HCT116 (cell line): Measurements from ENCODE around the gene NRAP. TPM values are rescaled to one million over a fixed set of nuclear protein-coding genes. Genes with fewer than 3 reads are reported as not detected.

Source experiments
- ATAC-seq: fragments of 200-7000 bp; cut with Tn5 transposase; 2 replicates; pipeline ENCODE4 v1.9.1; 2020; ENCODE audit warnings: mild to moderate bottlenecking, moderate library complexity
- BruUV-seq: library from RNA; stranded (reverse); fragments of 400-500 nt; replicated peaks from 2 replicates; lab custom pipeline; 2021; lab: Mats Ljungman, UMichigan
- CTCF ChIA-PET: fragments of 300-600 bp; sonication (Branson Sonifier 250); formaldehyde crosslinking; loops from one replicate; lab custom pipeline; 2021; ENCODE audit warnings: antibody characterized with exemption; lab: Charles Lee
- POLR2A ChIA-PET: fragments of 300-600, 350-600 bp; sonication (Branson Sonifier 250); formaldehyde crosslinking; loops from one replicate; lab custom pipeline; 2021; ENCODE audit warnings: antibody characterized with exemption; lab: Charles Lee
- RAD21 ChIA-PET, 2 experiments: fragments of 300-600 bp; sonication (Branson Sonifier 250); formaldehyde crosslinking; loops; one replicate each; lab custom pipeline; 2023; ENCODE audit warnings: low total read pairs in 2 of 2; ENCODE audit not compliant: uncharacterized antibody in 2 of 2, unreplicated experiment in 2 of 2, low non-redundant PET in 1 of 2; lab: Charles Lee
- DNase-seq: peaks from one replicate; pipeline ENCODE4 v3.0.0-alpha.2; 2010; ENCODE audit warnings: low read depth, low spot score
- H2AFZ ChIP-seq: fragments of 200-600 bp; shearing (Covaris generic), sonication (generic); 2 replicates; pipeline ENCODE4 v1.6.1; 2017; ENCODE audit warnings: low read depth, mixed run types, mixed read lengths, antibody characterized with exemption, low read length; ENCODE audit not compliant: poor library complexity, severe bottlenecking
- H3K27ac ChIP-seq: 2 replicates; pipeline ENCODE4 v1.5.1; 2012; ENCODE audit warnings: low read depth, low read length
- H3K27me3 ChIP-seq: fragments of 200-600 bp; sonication (generic); 2 replicates; pipeline ENCODE4 v1.6.1; 2016; ENCODE audit warnings: mixed run types, low read length, mixed read lengths; ENCODE audit not compliant: insufficient read depth
- H3K36me3 ChIP-seq, 2 experiments: fragments of 200-500 bp in 1 of 2; fragments of 200-600 bp in 1 of 2; sonication (Bioruptor generic) in 1 of 2; sonication (generic) in 1 of 2; 2 replicates each; pipeline versions ENCODE4 v1.5.1 to v1.6.1; 2014 to 2016; ENCODE audit warnings: low read length in 2 of 2, inconsistent platforms in 1 of 2, mixed read lengths in 1 of 2, mixed run types in 1 of 2; ENCODE audit not compliant: insufficient read depth in 2 of 2, control insufficient read depth in 1 of 2
- H3K4me1 ChIP-seq, 2 experiments: fragments of 200-600 bp in 1 of 2; sonication (generic) in 1 of 2; 2 replicates each; pipeline versions ENCODE4 v1.5.1 to v1.6.1; 2012 to 2017; ENCODE audit warnings: low read length in 2 of 2, inconsistent platforms in 1 of 2, mild to moderate bottlenecking in 1 of 2, mixed read lengths in 1 of 2, mixed run types in 1 of 2, moderate library complexity in 1 of 2; ENCODE audit not compliant: insufficient read depth in 2 of 2, control insufficient read depth in 1 of 2
- H3K4me2 ChIP-seq: fragments of 200-600 bp; sonication (generic); 2 replicates; pipeline ENCODE4 v1.6.1; 2017; ENCODE audit warnings: mixed run types, low read length, mixed read lengths
- H3K4me3 ChIP-seq, 2 experiments: fragments of 200-600 bp in 1 of 2; sonication (generic) in 1 of 2; replicated peaks in 1 of 2; 2 replicates each; pipeline ENCODE4 v1.5.1; 2011 to 2016; ENCODE audit warnings: low read length in 2 of 2, control low read depth in 1 of 2, low read depth in 1 of 2, mild to moderate bottlenecking in 1 of 2, mixed read lengths in 1 of 2, mixed run types in 1 of 2
- H3K79me2 ChIP-seq: fragments of 200-600 bp; sonication (generic); 2 replicates; pipeline ENCODE4 v1.6.1; 2017; ENCODE audit warnings: mild to moderate bottlenecking, mixed run types, low read length, moderate library complexity, mixed read lengths; ENCODE audit not compliant: insufficient read depth
- H3K9ac ChIP-seq: fragments of 200-600 bp; sonication (generic); 2 replicates; pipeline ENCODE4 v1.6.1; 2016; ENCODE audit warnings: low read length, mixed read lengths
- H3K9me2 ChIP-seq: fragments of 200-600 bp; sonication (generic), shearing (Covaris generic); 2 replicates; pipeline ENCODE4 v1.6.1; 2017; ENCODE audit warnings: mixed run types, mild to moderate bottlenecking, moderate library complexity; ENCODE audit not compliant: insufficient read depth
- H3K9me3 ChIP-seq, 2 experiments: fragments of 200-500 bp in 1 of 2; fragments of 200-600 bp in 1 of 2; sonication (Bioruptor generic) in 1 of 2; sonication (generic) in 1 of 2; 2 replicates each; pipeline ENCODE4 v1.6.1; 2014 to 2017; ENCODE audit warnings: low read length in 2 of 2, mixed read lengths in 2 of 2, inconsistent platforms in 1 of 2, low read depth in 1 of 2, mild to moderate bottlenecking in 1 of 2, mixed run types in 1 of 2, moderate library complexity in 1 of 2; ENCODE audit not compliant: control insufficient read depth in 1 of 2, insufficient read depth in 1 of 2
- H4K20me1 ChIP-seq: fragments of 200-600 bp; sonication (generic), shearing (Covaris generic); 2 replicates; pipeline ENCODE4 v1.6.1; 2017; ENCODE audit warnings: mixed run types, mild to moderate bottlenecking, moderate library complexity; ENCODE audit not compliant: insufficient read depth
- CBX3 ChIP-seq: IDR thresholded peaks from 2 replicates; pipeline ENCODE4 v1.6.1; 2012; ENCODE audit warnings: low read depth
- CEBPB ChIP-seq: IDR thresholded peaks from 2 replicates; pipeline ENCODE4 v1.6.1; 2012; ENCODE audit warnings: low read depth
- CTCF ChIP-seq, 3 experiments: fragments of 200-600 bp in 1 of 3; sonication (generic) in 1 of 3; IDR thresholded peaks in 2 of 3; conservative IDR thresholded peaks in 1 of 3; 2 replicates each; pipeline ENCODE4 v1.5.1; 2012 to 2017; ENCODE audit warnings: low read depth in 2 of 3, low read length in 2 of 3, antibody characterized with exemption in 1 of 3, borderline replicate concordance in 1 of 3, control low read depth in 1 of 3, mild to moderate bottlenecking in 1 of 3, mixed read lengths in 1 of 3, mixed run types in 1 of 3, moderate library complexity in 1 of 3; ENCODE audit not compliant: insufficient read depth in 1 of 3
- ELF1 ChIP-seq: IDR thresholded peaks from 2 replicates; pipeline ENCODE4 v1.6.1; 2012; ENCODE audit warnings: low read depth, borderline replicate concordance
- EZH2phosphoT487 ChIP-seq: fragments of 200-600 bp; IDR thresholded peaks from 2 replicates; pipeline ENCODE4 v1.6.1; 2018; ENCODE audit warnings: antibody characterized with exemption, borderline replicate concordance
- MAX ChIP-seq: IDR thresholded peaks from 2 replicates; pipeline ENCODE4 v1.6.1; 2012
- POLR2AphosphoS5 ChIP-seq: IDR thresholded peaks from 2 replicates; pipeline ENCODE4 v1.6.1; 2011; ENCODE audit warnings: mild to moderate bottlenecking, low read depth, low read length, moderate library complexity
- RAD21 ChIP-seq: IDR thresholded peaks from 2 replicates; pipeline ENCODE4 v1.6.1; 2012; ENCODE audit warnings: low read depth, mild to moderate bottlenecking
- REST ChIP-seq: IDR thresholded peaks from 2 replicates; pipeline ENCODE4 v1.6.1; 2012; ENCODE audit warnings: low read depth
- SIN3A ChIP-seq: IDR thresholded peaks from 2 replicates; pipeline ENCODE4 v1.6.1; 2012; ENCODE audit warnings: low read depth
- TCF7L2 ChIP-seq: IDR thresholded peaks from 2 replicates; pipeline ENCODE4 v1.7.0; 2011; ENCODE audit warnings: borderline replicate concordance, inconsistent platforms; ENCODE audit not compliant: insufficient read depth, insufficient read length; ENCODE audit errors: extremely low read depth
- ZBTB33 ChIP-seq: IDR thresholded peaks from 2 replicates; pipeline ENCODE4 v1.6.1; 2011; ENCODE audit warnings: mild to moderate bottlenecking, low read length, moderate library complexity; ENCODE audit not compliant: insufficient replicate concordance; ENCODE audit errors: extremely low read depth
- ZNF274 ChIP-seq: fragments of 200-500 bp; sonication (Bioruptor generic); IDR thresholded peaks from 2 replicates; pipeline ENCODE4 v1.6.1; 2014; ENCODE audit warnings: mild to moderate bottlenecking, low read depth, low read length, inconsistent platforms
- intact Hi-C: fragments of 100-400 bp; cut with micrococcal nuclease; formaldehyde crosslinking; loops from 2 replicates; pipeline ENCODE4 v1.10.0; 2022
- total RNA-seq: library from RNA; stranded (reverse); gene quantifications from one replicate; pipeline ENCODE4 v1.2.1, GENCODE V29; 2021; ENCODE audit not compliant: unreplicated experiment

The NRAP gene
- total RNA-seq, 1 experiment from 2014 or later, result not detected

- TF ChIP-seq EZH2phosphoT487, result no peak
- TF ChIP-seq RAD21, result no peak
- no peak for TF ChIP-seq CTCF (IDR thresholded peaks at IDR 0.05 in 2 of 3, conservative IDR thresholded peaks at IDR 0.05 in 1 of 3; ENCODE audit: borderline replicate concordance in 1 of 3, insufficient read depth in 1 of 3, low read depth in 2 of 3, low read length in 2 of 3)
- no peak for TF ChIP-seq SIN3A
These were observed 91.1 kb downstream of the NRAP start (continued) for GRCh38 chr10:113572520-113573290.

- Histone ChIP-seq H3K9me2 (no peaks in the 10 kb centered on the region), H3K4me1 (peaks cover 0 to 5% of the 10 kb centered on the region in 2 experiments; a peak in 1 of 4 replicates)
- no peak for DNase-seq
- RAD21 ChIA-PET, result no interaction called here
- no peak for TF ChIP-seq ELF1
- TF ChIP-seq EZH2phosphoT487, result no peak
- no peak for TF ChIP-seq CBX3
- TF ChIP-seq ZBTB33, result no peak
- TF ChIP-seq CEBPB, result no peak
- no peak for TF ChIP-seq ZNF274
- TF ChIP-seq REST, result no peak
- no peak for TF ChIP-seq TCF7L2
- no peak for TF ChIP-seq MAX
- no peak for TF ChIP-seq POLR2AphosphoS5
- TF ChIP-seq, all 23 proteins: peak for 0
- ATAC-seq, result no peak
- ChIA-PET CTCF (no interaction called here), POLR2A (no interaction called here)
- H3K4me2 ChIP-seq, result no peak overlapping the region
- no peaks in the 10 kb centered on the region for H3K36me3 ChIP-seq
- no peaks in the 10 kb centered on the region for H3K79me2 ChIP-seq
- no peaks in the 10 kb centered on the region for H3K9me3 ChIP-seq
- H3K9ac ChIP-seq, result no peak overlapping the region
- no peaks in the 10 kb centered on the region for H4K20me1 ChIP-seq
- BruUV-seq, result no TSS peak
- H3K4me3 ChIP-seq, result no peak overlapping the region
- intact Hi-C loops, result no loop called here
- no peak overlapping the region for H2AFZ ChIP-seq
- H3K27me3 ChIP-seq, result peaks cover 22% of the 10 kb centered on the region
- no peak overlapping the region for H3K27ac ChIP-seq
These were observed 94.3 kb downstream of the NRAP start for GRCh38 chr10:113569576-113569975.
